HK-2 (cell line): ENCODE measurements around the gene FAM168B.
"Not testable (repeated sequence)": the region's sequence is repeated elsewhere in the genome, so short reads cannot be mapped to it uniquely, and the experiment has no call there.

Experiments used
- DNase-seq: peaks from one replicate; pipeline ENCODE4 v3.0.0-alpha.2; 2018; ENCODE audit not compliant: unreplicated experiment

The FAM168B gene, protein sequence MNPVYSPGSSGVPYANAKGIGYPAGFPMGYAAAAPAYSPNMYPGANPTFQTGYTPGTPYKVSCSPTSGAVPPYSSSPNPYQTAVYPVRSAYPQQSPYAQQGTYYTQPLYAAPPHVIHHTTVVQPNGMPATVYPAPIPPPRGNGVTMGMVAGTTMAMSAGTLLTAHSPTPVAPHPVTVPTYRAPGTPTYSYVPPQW

DNA sequence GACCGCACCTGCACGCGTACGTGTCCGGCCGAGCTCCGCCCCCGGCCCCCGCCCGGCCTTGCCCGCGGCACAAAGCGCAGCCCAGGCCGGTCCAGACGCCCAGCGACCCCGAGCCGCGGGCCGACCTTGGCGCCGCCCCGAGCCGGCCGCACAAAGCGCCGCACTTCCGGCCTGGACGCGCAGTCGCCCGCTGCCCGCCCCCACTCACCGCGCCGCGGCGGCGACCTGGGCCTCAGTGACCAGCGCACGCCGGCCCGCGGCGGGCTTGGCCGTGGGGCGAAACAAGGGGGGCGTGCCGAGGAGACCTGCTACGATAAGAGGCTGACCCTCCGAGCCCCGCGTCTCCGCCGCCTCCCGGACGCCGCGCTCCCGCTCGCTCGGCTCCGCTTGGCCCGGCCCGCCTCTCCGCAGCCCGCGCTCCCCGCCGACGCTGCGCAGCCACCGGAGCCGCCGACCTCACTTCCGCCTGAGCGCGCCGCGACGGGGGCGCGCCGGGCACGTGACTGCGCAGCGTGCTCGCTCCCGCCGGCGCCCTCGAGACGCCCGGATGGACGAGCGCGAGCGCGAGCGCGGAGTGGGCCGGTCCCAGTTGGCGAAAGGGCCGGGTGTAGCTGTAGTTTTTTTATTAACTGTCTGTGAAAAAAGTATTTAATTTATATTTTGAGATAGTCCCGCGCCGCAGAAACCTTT lies at the start of gene FAM168B:
FAM168B (minus strand) TSS at position 455 of the 690 bp plus-strand sequence. CDS start 10,814 bp downstream, outside the sequence.
- DNase-seq = peak; percentile 88

DNA sequence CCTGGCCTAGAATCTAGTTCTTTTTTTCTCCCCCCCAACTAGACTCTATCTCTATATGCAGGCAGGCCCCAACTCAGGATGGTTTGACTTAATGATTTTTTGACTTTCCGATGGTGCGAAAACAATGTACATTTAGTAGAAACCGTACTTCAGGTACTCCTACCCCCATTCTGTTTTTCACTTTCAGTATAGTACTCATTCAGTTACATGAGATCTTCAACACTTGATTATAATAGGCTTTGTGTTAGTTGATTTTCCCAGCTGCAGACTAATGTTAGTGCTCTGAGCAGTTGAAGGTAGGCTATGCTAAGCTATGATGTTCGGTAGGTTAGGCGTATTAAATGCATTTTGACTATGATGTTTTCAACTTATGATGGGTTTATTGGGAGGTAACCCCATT lies 49.6 kb upstream of the FAM168B start:
- no peak for DNase-seq

DNA sequence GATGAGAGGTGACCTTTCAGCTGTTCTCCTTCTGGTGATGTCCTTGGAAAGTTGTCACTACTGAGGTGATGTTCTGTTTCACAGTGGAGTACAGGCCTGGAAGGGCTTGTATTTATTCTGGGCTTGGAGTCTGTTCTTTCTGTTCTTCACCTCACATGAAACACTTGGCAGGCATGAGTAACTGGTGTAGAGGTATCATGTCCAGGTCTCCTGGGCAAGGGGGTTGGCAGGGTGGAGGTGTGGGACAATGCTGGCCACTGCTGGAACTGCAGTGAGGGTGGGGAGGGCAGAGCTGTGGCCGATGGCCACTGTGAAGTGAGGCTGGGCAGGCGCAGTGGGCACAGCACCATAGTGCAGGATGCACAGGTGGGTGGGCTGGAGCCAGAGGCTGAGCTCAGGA lies 47.3 kb upstream of the FAM168B start:
- no peak for DNase-seq

DNA sequence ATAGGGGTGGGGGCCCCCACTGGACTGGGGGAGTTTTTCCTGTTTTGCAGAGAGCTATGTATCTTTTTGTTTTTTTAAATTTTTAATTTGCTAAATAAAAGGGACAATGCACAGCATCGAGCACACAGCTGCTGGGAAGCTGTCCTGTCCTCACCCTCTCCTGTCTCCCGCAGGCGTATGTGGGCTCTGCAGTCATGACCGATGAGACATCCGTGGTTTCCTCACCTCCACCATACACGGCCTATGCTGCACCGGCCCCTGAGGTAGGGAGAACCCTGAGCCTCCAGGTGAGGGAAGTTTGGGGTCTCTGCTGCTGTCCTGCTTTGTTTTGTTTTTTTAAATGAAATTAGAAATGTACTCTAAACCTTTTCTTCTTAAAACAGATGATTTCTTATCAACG lies 39.5 kb upstream of the FAM168B start:
- DNase-seq = no peak

DNA sequence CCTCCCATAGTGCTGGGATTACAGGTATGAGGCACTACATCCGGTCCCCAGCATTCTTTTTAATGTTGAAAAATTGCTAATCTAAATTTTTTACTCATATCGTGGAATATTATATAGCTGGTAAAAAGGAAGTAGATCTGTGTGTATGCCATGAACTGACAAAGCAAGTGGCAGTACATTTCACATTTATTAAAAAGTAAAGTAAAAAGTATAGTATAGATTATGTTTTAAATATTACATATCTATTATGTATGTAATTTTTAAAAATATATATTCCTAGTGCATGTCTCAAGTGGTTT lies 37.0 kb upstream of the FAM168B start:
- DNase-seq = no peak

DNA sequence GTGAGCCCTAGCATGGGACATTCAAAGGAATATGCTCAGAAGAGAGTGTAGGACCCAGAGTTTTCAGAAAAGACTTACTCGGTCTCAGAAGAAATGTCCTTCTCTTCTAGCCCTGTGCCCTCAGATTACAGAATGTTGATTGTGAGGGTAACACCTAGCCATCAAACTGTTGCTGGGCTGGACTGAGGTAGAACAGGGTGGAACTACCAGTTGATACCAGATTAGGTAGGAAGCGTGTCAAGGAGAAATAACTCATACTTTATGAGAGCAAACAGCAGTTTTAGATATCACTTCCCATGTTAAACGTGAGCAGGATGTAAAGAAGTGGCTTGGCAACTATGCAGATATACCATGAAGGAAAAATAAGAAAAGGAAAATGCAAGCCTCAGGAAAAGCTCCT lies 34.7 kb upstream of the FAM168B start:
- DNase-seq = no peak

DNA sequence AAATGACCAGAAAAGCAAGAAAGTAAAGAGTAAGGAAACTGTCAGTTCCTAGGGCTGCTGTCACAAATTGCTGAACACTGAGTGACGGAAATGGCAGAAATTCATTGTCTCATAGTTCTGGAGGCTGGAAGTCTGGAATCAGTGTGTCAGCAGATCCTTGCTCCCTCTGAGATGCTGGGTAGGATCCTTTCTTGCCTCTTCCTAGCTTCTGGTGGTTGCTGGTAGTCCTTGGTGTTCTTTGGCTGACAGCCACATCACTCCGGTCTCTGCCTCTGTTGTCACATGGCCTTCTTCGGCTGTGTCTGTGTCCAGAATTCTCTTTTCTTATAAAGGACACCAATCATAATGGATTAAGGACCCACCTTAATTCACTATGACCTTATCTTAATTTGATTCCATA lies 33.8 kb upstream of the FAM168B start:
- DNase-seq = no peak

DNA sequence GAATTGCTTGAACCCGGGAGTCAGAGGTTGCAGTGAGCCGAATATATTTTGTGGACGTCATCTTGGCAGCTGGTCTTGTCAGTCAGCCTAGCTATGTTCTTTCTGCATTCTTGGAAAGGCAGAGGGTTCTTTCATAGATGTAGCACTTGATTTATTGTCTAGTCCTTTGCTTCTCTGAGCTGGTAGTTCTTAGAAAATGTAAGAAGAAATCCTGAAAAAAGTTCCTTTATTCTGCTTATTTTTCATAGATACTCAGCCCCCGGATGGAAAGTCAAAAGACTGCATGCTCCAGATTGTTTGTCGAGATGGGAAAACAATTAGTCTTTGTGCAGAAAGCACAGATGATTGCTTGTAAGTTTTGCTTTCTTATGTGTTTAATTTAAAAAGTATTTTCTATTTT lies 33.2 kb upstream of the FAM168B start:
- DNase-seq = no peak

DNA sequence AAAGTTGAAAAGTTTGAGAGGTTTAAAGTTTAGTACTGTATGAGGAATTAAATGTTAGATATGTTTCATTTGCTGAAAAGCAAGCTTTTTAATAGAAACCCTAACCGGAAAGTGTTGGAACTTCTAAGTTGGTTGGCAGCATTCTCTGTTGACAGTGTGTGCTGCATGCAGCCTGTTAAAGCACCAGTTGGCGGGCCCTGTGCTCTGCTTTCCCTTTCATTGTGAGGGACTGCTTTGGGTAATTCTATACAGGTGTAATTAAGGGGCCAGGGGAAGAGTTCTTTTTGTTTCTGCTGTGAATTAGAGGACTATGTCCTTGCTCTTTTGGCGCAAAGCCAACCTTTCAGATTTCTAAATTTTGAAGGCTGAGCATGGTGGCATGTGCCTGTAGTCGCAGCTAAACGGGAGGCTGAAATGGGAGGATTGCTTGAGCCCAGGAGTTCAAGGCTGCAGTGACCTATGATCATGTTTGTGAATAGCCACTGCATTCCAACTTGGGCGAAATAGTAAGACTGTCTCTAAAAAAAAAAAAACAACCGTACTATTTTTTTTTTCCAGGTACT lies 32.0 kb upstream of the FAM168B start:
- no peak for DNase-seq

DNA sequence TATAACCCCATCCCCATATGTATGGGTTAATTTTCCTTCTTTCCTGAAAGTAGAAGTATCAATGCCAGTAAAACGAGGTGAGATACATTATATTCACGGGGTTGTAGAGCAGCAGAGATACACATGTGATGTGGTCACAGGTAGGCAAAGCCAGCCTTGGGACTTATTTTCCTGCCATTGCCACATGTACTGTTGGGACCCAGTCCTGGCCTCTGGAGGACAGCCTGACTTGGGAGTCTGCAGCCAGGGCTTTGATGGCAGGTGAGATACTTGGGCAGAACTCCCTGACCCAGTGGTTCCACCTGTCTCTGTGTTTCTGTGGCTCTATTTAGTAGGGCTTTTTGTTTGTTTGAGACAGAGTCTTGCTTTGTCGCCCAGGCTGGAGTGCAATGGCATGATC lies 29.9 kb upstream of the FAM168B start:
- no peak for DNase-seq

DNA sequence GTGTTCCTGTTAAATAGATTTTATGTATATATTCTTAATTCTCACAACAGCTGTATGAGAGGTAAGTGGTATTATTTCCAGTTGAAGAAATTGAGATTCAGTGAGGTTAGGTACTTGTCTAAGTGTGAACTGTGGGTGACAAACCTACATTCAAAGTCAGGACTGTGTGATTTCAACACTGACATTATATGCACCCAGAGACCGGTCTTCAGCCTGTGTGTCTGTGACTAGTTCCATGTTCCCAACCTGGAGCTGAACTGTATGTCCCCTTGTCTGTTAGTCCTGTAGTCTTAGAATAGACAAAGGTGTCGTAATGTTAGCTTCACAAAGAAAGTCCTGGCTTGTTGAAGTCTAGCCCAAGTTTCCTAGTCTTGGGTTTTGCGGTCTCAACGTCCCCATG lies 29.2 kb upstream of the FAM168B start:
- no peak for DNase-seq

DNA sequence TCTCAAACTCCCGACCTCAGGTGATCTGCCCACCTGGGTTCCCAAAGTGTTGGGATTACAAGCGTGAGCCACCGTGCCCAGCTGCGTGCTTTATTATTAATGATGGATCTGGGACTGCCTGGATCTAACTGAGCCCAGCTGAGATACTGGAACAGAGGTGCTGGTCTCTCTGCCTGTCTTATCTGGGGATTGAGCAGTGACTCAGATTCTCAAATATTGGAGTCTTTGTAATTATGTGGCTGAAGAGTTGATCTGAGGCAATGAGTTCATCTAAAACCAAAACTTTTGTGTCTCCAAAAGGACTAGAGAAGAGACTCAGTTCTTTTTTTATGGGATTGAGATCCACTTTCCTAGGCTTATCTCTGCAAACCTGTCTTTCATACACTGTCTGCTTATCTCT lies 28.2 kb upstream of the FAM168B start:
- no peak for DNase-seq

DNA sequence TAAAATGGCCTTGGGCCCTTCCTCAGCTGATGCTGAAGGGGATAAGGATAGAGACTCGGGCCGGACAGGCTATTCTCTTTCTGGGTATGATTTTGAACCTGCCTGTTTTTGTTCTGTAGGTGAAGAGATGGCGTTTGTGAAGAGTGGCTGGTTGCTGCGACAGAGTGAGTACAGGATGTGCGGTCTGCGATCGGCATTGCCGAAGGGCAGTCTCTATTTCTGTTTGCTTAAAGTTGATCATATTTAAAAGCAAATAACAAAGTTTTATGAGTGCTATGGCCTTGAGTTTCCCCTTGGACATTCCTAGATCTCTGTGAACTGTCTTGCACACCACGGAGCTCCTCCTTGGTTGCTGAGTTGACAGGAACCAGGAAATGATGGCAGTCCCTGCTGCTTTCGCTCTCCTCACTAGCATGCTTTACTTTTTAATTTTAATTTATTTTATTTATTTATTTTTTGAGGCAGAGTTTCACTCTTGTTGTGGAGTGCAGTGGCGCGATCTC lies 27.6 kb upstream of the FAM168B start:
- DNase-seq = no peak

DNA sequence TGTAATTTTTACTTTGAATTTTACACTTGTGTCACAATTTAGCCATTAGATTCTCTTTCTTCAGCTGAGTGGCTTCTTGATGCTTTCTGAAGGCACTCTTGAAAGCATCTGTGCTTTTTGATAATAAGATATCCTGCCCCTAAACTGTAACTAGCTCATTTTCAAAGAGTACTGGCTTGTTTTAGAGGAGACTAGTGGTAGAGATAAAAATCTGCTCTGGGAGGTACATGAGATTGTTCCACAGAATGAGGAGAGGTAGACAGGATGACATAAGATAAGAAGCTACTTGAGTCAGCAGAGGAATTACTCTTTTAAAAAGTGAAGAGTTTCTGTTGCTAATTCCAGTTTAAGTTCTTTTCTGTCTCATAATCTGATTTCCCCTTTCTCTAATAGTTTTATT lies 22.5 kb upstream of the FAM168B start:
- DNase-seq = no peak

DNA sequence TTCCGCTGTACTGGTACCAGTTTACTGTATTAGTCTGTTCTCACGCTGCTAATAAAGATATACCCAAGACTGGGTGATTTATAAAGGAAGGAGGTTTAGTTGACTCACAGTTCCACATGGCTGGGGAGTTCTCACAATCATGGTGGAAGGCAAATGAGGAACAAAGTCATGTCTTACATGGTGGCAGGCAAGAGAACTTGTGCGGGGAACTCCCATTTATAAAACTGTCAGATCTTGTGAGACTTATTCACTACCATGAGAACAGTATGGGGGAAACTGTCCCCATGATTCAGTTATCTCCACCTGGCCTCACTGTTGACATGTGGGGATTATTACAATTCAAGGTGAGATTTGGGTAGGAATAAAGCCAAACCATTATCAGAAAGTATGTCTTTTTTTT lies 21.7 kb upstream of the FAM168B start:
- DNase-seq = not testable (repeated sequence)

DNA sequence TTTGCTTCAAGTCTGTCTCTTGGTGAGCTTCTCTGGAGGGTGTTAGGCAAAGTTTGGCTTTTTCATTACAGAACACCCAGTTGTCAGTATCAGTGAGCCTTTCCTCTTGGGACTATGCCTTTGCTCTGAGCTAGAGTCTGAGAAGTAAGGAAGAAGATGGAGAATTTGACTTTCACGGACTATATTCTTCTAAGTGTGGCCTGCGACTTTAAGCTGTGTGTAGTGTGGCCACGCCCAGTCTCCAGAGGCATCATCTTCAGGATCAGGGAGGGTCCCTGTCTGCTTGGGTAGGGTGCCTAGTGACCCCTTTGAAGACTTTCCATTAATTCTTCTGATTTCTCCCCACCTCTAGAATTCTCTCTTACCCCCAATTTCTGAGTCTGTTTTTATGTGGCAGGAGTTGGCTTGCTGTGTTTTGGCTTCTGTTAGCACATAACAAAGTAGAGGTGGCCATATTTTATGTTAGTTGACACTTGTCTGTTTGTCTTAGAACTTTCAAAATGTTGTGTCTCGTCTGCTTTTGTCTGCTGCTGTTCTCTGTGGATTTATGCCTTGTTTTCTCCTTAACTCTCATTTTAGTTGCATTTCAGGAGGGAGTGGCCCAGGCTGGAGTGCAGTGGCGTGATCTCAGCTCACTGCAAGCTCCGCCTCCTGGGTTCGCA lies 20.4 kb upstream of the FAM168B start:
- DNase-seq = no peak

DNA sequence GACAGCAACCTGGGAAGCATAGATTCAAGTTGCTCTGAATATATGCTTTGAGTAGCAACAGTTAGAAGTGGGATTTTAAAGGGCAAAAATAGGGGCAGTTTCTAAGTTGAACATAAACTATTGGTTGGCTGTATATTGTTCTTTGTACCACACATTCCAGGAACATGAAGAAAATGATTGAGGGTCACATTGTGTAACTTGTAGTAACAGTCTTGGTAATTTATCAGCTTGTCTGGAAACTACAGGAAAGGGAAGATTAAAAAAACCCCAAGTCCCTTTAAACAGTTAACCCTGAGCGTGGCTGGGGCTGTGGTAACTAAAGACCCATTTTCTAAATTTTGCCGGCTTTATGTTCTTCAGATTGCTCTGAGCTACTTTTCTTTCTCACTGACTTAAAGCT lies 19.3 kb upstream of the FAM168B start:
- no peak for DNase-seq

DNA sequence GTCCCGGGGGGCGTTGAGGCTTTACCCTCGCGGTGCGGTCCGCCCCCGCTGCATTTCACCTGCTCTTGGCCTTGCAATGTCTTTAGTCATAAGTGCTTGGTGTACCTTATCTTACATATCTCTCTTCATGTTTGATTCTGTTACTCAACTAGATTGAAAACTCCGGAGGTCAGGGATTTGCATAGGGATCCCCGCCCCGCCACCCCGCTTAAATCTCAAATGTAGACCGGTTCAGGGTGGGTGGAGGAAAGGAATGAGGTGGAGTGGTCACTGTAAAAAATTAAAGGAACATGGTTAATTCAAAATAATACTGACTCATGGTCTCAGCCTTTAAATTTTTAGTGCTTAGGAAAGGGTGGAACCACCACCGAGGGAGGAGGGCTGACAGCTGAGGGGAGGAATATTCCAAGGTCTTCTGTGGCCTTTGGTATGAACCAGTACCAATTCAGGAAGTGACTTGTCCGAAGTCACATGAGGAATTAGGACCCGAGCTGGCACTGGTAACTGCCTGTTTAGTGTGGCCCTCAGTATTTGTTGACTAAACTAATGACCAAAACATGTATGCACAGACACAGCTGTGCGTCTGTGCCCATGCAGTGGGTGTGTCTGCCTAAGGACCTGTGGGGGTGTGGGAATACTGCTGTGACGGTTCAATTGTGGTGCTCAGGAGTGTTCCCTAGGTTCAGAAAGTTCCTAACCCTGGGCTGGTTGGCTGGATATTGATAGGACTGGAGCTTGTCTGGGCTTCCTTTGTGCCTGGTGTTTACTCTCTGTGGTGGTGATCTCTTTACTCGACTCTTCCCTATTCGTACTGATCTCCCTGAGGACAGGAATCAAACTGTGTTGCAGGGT lies 12.9 kb upstream of the FAM168B start:
- DNase-seq = peak; percentile 43

DNA sequence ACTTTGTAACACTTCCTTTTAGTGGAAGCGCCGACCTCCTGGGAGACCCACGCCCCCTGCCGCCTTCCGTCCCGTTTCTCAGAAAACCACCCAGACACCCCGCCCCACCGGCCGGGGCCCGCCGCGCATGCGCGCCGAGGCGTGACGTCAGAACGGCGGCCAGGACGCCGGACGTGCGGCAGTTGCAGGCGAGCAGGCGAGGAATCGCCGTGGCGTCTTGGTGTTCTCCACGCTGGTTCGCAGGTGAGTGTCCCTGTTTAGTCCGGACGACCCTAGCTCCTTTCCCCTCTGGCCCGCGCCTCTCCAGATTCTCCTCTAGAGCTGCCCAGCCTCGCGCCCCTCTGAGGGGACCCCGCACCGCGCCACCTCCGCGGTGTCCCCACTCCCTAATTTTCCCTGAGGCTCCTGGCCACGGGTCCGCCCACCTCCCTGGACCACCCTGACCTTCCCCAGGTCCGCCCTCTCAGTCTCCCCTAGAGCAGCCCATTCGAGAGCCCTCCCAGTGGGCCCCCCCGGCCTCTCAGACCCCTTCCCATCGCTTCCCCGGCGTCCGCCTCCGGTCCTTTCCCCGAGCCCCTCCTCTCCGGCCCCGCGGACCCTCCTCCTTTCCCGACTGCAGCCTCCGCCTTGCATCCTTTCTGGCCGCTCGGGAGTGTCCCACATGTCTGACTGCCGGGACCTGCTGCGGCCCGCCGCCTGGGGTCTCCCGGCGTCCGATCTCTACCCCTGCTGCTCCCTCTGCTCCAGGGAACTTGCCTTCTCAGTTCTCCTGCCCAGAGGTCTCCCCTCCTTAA lies 12.1 kb upstream of the FAM168B start, which contains the start of gene PLEKHB2:
PLEKHB2 (plus strand) TSS at position 181 of the 794 bp plus-strand sequence. CDS start 15,606 bp downstream, outside the sequence.
- peak; percentile 94 for DNase-seq

DNA sequence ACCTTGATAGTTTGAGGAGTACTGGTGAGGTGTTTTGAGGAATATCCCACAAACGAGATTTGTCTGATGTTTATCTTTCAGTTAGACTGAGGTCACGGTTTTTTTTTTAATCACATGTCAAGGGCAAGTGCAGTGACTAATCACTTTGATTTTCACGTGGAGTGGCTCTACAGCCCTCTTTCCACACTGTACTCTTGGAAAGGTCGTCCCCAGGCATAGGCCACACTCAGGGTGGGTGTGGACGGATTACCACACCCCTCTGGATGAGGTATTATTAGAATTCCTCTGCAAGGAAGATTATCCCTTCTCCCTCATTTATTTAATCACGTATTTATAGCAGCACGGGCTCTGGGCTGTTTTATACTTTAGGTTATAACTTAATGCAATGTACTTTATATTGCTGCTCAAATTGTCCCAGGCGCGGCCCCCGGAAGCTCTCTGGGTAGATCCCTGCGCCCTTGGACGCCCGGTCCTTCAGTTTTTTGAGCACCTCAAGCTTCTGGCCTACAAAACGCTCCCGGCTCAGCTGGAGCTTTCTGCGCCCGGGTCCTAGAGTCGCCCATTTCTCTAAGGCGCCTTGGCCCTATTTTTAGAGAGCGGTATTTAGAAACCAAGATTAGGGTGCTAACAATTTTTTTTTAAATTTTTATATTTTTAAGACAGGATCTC lies 11.4 kb upstream of the FAM168B start:
- peak; percentile 57 for DNase-seq
